HG02970 (cell line): ENCODE data around the gene FAM193A.
"Not testable (repeated sequence)": the region's sequence is repeated elsewhere in the genome, so short reads cannot be mapped to it uniquely, and the experiment has no call there.

Experiments
- ATAC-seq: cut with Tn5 transposase; IDR thresholded peaks from one replicate; pipeline ENCODE4 v1.9.1; 2021; ENCODE audit warnings: mild to moderate bottlenecking, moderate library complexity, moderate number of reproducible peaks; ENCODE audit not compliant: unreplicated experiment, low FRiP score

The FAM193A gene

GRCh38 chr4:2606960-2607506 lies 70.6 kb downstream of the FAM193A start:
- no peak for ATAC-seq

- ATAC-seq: no peak
These were observed 71.4 kb downstream of the FAM193A start for GRCh38 chr4:2607822-2608221.

GRCh38 chr4:2608291-2608690 lies 71.8 kb downstream of the FAM193A start:
- ATAC-seq: no peak

GRCh38 chr4:2615821-2616220 lies 79.4 kb downstream of the FAM193A start:
- ATAC-seq: no peak

GRCh38 chr4:2617955-2618354 lies 81.5 kb downstream of the FAM193A start:
- no peak for ATAC-seq

- not testable (repeated sequence) for ATAC-seq
These were observed 82.3 kb downstream of the FAM193A start for GRCh38 chr4:2618729-2619128.

- no peak for ATAC-seq
These were observed 83.0 kb downstream of the FAM193A start for GRCh38 chr4:2619459-2619858.

- no peak for ATAC-seq
These were observed 85.0 kb downstream of the FAM193A start for GRCh38 chr4:2621419-2621818.

- no peak for ATAC-seq
These were observed 87.0 kb downstream of the FAM193A start for GRCh38 chr4:2623442-2623841.

GRCh38 chr4:2624782-2625530 lies 88.5 kb downstream of the FAM193A start:
- ATAC-seq: no peak

- no peak for ATAC-seq
These were observed 89.8 kb downstream of the FAM193A start for GRCh38 chr4:2626231-2626630.

GRCh38 chr4:2630556-2631273 lies 94.3 kb downstream of the FAM193A start:
- ATAC-seq: no peak

- ATAC-seq: no peak
These were observed 97.6 kb downstream of the FAM193A start for GRCh38 chr4:2634014-2634413.

GRCh38 chr4:2636331-2636730 lies 99.9 kb downstream of the FAM193A start:
- no peak for ATAC-seq

- ATAC-seq: not testable (repeated sequence)
These were observed 100.5 kb downstream of the FAM193A start for GRCh38 chr4:2636994-2637393.

- ATAC-seq: no peak
These were observed 101.6 kb downstream of the FAM193A start for GRCh38 chr4:2637956-2638552.

GRCh38 chr4:2638730-2639129 lies 102.3 kb downstream of the FAM193A start:
- ATAC-seq: no peak

GRCh38 chr4:2642968-2643367 lies 106.5 kb downstream of the FAM193A start:
- ATAC-seq: no peak

GRCh38 chr4:2643555-2643954 lies 107.1 kb downstream of the FAM193A start:
- ATAC-seq: no peak

- ATAC-seq: no peak
These were observed 110.1 kb downstream of the FAM193A start for GRCh38 chr4:2646396-2647149.
